ENCODE data around the gene GALNTL6. TPM values are rescaled to one million over a fixed set of nuclear protein-coding genes. Genes with fewer than 3 reads are reported as not detected.

Gene GALNTL6
- total RNA-seq, 1 experiment from 2014 or later: not detected

DNA sequence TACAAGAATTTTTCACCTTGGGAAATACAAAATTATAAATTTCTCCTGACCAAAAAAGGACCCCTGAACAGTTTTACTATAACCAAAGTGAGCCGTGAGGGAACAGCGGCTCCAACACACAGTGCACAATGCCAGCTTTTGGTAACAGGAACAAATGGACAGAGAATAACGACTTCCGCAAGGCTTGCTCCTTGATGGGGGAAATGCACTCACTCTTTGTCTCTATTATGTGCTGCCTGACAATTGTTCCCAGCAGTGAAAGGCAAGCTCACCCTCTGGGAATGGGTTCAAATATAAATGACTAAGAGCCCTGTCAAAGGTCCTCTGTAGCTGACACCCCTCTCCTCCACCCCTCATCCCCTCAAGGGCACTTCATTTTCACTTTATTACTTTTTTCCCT, 1029.6 kb downstream of the GALNTL6 start:
- no peaks in the 10 kb centered on the region for H3K9me3 ChIP-seq (ENCODE audit: control insufficient read depth in 1 of 2, insufficient read depth in 1 of 2, low read depth in 1 of 2, low read length in 2 of 2)
- no peak for TF ChIP-seq CEBPB (IDR thresholded peaks at IDR 0.05; ENCODE audit: low read depth)
- no peak for TF ChIP-seq JUND (IDR thresholded peaks at IDR 0.05)
- TF ChIP-seq SP1 (IDR thresholded peaks at IDR 0.05; ENCODE audit: low read depth): no peak
- no peaks in the 10 kb centered on the region for H3K4me1 ChIP-seq (ENCODE audit: control insufficient read depth in 1 of 2, insufficient read depth in 2 of 2, low read length in 2 of 2)
- H4K20me1 ChIP-seq (ENCODE audit: insufficient read depth): no peaks in the 10 kb centered on the region
- BruUV-seq (replicated peaks): no TSS peak
- H3K27ac ChIP-seq (ENCODE audit: low read depth, low read length): no peak overlapping the region
- no peaks in the 10 kb centered on the region for H3K9me2 ChIP-seq (ENCODE audit: insufficient read depth)
- H2AFZ ChIP-seq (ENCODE audit: low read depth, low read length, poor library complexity, severe bottlenecking): no peak overlapping the region
- no peak overlapping the region for H3K4me3 ChIP-seq (replicated peaks in 1 of 2; ENCODE audit: low read depth in 1 of 2, low read length in 2 of 2)
- ChIA-PET RAD21 (ENCODE audit: low non-redundant PET in 1 of 2, low total read pairs in 2 of 2, uncharacterized antibody in 2 of 2, unreplicated experiment in 2 of 2) (no interaction called here), CTCF (no interaction called here), POLR2A (no interaction called here)
- intact Hi-C loops (cut with micrococcal nuclease): no loop called here
- no peaks in the 10 kb centered on the region for H3K27me3 ChIP-seq (ENCODE audit: insufficient read depth, low read length)
- ATAC-seq (no peak), DNase-seq (ENCODE audit: low read depth, low spot score) (no peak)
- no peak overlapping the region for H3K4me2 ChIP-seq (ENCODE audit: low read length)
- no peak overlapping the region for H3K9ac ChIP-seq (ENCODE audit: low read length)
- H3K36me3 ChIP-seq (ENCODE audit: control insufficient read depth in 1 of 2, insufficient read depth in 2 of 2, low read length in 2 of 2): no peaks in the 10 kb centered on the region
- no peaks in the 10 kb centered on the region for H3K79me2 ChIP-seq (ENCODE audit: insufficient read depth, low read length)

DNA sequence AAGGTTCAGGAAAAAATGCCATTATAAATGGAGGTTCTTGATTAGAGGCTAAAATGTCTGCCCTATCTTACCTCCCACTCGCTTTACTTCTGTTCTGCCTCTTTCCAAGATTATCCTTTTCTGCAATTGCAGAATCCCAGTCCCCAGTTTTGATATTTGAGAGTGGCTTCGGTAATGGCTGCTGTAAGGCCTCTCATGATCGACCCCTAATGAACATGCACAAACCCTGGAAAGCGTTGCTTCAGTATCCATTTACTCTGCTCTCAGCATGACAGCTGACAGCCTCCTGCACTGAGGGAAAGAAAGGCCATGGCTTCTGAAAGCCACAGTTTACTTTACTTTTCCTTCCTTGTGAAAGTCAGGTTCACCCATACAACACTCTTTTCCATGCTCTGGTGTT, 1030.0 kb downstream of the GALNTL6 start:
- intact Hi-C loops (cut with micrococcal nuclease): no loop called here
- Histone ChIP-seq H3K9me2 (ENCODE audit: insufficient read depth) (no peaks in the 10 kb centered on the region), H3K4me2 (ENCODE audit: low read length) (no peak overlapping the region), H2AFZ (ENCODE audit: low read depth, low read length, poor library complexity, severe bottlenecking) (no peak overlapping the region), H3K79me2 (ENCODE audit: insufficient read depth, low read length) (no peaks in the 10 kb centered on the region), H3K9me3 (ENCODE audit: control insufficient read depth in 1 of 2, insufficient read depth in 1 of 2, low read depth in 1 of 2, low read length in 2 of 2) (no peaks in the 10 kb centered on the region), H3K4me3 (replicated peaks in 1 of 2; ENCODE audit: low read depth in 1 of 2, low read length in 2 of 2) (no peak overlapping the region), H3K9ac (ENCODE audit: low read length) (no peak overlapping the region), H3K36me3 (ENCODE audit: control insufficient read depth in 1 of 2, insufficient read depth in 2 of 2, low read length in 2 of 2) (no peaks in the 10 kb centered on the region), H3K4me1 (ENCODE audit: control insufficient read depth in 1 of 2, insufficient read depth in 2 of 2, low read length in 2 of 2) (no peaks in the 10 kb centered on the region), H3K27me3 (ENCODE audit: insufficient read depth, low read length) (no peaks in the 10 kb centered on the region), H3K27ac (ENCODE audit: low read depth, low read length) (no peak overlapping the region), H4K20me1 (ENCODE audit: insufficient read depth) (no peaks in the 10 kb centered on the region)
- DNase-seq (ENCODE audit: low read depth, low spot score): no peak
- TF ChIP-seq YY1 (IDR thresholded peaks at IDR 0.05; ENCODE audit: extremely low read depth, insufficient replicate concordance, low read depth, low read length): no peak
- TF ChIP-seq, protein P1, sequence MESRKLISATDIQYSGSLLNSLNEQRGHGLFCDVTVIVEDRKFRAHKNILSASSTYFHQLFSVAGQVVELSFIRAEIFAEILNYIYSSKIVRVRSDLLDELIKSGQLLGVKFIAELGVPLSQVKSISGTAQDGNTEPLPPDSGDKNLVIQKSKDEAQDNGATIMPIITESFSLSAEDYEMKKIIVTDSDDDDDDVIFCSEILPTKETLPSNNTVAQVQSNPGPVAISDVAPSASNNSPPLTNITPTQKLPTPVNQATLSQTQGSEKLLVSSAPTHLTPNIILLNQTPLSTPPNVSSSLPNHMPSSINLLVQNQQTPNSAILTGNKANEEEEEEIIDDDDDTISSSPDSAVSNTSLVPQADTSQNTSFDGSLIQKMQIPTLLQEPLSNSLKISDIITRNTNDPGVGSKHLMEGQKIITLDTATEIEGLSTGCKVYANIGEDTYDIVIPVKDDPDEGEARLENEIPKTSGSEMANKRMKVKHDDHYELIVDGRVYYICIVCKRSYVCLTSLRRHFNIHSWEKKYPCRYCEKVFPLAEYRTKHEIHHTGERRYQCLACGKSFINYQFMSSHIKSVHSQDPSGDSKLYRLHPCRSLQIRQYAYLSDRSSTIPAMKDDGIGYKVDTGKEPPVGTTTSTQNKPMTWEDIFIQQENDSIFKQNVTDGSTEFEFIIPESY (IDR thresholded peaks at IDR 0.05; ENCODE audit: extremely low read depth, insufficient replicate concordance, low read length): no peak
- TF ChIP-seq CBX3 (IDR thresholded peaks at IDR 0.05; ENCODE audit: low read depth): no peak
- TF ChIP-seq POLR2AphosphoS5 (IDR thresholded peaks at IDR 0.05; ENCODE audit: low read depth, low read length): no peak
- TF ChIP-seq, protein P2, sequence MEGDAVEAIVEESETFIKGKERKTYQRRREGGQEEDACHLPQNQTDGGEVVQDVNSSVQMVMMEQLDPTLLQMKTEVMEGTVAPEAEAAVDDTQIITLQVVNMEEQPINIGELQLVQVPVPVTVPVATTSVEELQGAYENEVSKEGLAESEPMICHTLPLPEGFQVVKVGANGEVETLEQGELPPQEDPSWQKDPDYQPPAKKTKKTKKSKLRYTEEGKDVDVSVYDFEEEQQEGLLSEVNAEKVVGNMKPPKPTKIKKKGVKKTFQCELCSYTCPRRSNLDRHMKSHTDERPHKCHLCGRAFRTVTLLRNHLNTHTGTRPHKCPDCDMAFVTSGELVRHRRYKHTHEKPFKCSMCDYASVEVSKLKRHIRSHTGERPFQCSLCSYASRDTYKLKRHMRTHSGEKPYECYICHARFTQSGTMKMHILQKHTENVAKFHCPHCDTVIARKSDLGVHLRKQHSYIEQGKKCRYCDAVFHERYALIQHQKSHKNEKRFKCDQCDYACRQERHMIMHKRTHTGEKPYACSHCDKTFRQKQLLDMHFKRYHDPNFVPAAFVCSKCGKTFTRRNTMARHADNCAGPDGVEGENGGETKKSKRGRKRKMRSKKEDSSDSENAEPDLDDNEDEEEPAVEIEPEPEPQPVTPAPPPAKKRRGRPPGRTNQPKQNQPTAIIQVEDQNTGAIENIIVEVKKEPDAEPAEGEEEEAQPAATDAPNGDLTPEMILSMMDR (IDR thresholded peaks at IDR 0.05 in 2 of 3, conservative IDR thresholded peaks at IDR 0.05 in 1 of 3; ENCODE audit: borderline replicate concordance in 1 of 3, insufficient read depth in 1 of 3, low read depth in 2 of 3, low read length in 2 of 3): no peak
- TF ChIP-seq FOSL1 (IDR thresholded peaks at IDR 0.05; ENCODE audit: low read depth): no peak
- ChIA-PET RAD21 (ENCODE audit: low non-redundant PET in 1 of 2, low total read pairs in 2 of 2, uncharacterized antibody in 2 of 2, unreplicated experiment in 2 of 2) (no interaction called here), POLR2A (no interaction called here), CTCF (no interaction called here)
- ATAC-seq: no peak
- no TSS peak for BruUV-seq (replicated peaks)
